Forelimb muscle (tissue), 1 donor: Measurements from ENCODE around the gene MUC22. TPM values are rescaled to one million over a fixed set of nuclear protein-coding genes. Genes with fewer than 3 reads are reported as not detected.
"Not testable (repeated sequence)": the region's sequence is repeated elsewhere in the genome, so short reads cannot be mapped to it uniquely, and the experiment has no call there.

Experiments
- DNase-seq: peaks from one replicate; pipeline ENCODE4 v3.0.0-alpha.2; 2013; ENCODE audit warnings: low read depth
- polyA plus RNA-seq: library from polyadenylated mRNA; unstranded; fragments of 120-200 nt; gene quantifications from one replicate; pipeline ENCODE4 v1.2.1, GENCODE V29; 2013; ENCODE audit not compliant: insufficient read length

MUC22 gene
- not detected for polyA plus RNA-seq

DNA sequence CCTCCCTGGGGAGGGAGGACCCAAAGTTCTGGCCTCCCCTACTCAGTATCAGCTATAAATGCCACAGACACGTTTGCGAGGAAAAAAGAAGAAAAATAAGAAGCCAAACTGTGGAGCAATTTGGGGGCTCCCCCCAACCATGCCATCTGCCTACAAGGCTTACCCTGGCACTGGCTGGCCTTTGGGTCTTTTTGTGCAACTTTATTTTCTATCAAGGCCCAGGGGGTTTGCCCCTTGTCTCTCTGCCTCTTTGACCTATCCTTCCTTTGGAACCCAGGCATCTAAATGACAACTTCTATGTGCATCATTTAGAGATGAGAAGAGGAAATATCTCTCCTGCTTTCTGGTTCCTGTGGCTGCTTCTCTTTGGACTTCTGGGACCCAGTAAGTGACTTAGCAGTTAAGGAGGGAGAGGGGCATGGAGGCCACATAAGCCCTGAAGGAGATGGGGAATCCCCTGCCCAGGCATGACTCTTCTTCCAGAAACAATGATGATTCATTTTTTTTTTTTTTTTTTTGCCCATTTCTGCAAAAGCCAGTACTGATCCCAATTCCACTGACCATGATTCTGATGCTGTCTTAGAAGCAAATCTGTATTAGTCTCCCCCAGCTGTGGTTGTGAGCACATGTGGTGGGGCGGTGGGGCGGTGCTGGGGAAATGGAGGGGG lies at the start of gene MUC22:
MUC22 (plus strand) TSS at position 82 of the 668 bp plus-strand sequence; CDS start at position 315, 233 bp downstream.
- no peak for DNase-seq

- DNase-seq = no peak
Measured at GRCh38 chr6:30960907-30961673, 49.2 kb upstream of the MUC22 start.

GRCh38 chr6:30962716-30963115 lies 47.6 kb upstream of the MUC22 start:
- no peak for DNase-seq

DNA sequence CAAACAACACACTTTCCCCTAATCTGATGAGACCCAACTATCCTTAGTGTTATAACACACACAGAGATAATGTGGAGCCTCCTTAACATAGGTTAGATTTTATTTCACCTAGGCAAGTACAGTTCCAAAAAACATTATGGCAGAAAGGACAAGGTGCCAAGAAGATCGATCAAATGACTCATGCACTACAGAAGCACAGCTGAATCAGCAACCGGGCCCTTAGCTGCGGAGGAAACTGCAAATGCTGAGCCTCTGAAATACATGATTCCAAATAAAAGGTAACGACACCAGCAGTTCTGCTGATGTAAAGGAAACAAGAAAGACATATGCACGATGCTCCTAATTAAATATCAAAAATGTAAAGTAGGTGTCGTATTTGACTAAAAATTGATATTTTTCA lies 46.6 kb upstream of the MUC22 start:
- no peak for DNase-seq

GRCh38 chr6:30964075-30964474 lies 46.2 kb upstream of the MUC22 start:
- no peak for DNase-seq

GRCh38 chr6:30965140-30965601 lies 45.1 kb upstream of the MUC22 start:
- DNase-seq = no peak

GRCh38 chr6:30966154-30966553 lies 44.1 kb upstream of the MUC22 start:
- DNase-seq = no peak

DNA sequence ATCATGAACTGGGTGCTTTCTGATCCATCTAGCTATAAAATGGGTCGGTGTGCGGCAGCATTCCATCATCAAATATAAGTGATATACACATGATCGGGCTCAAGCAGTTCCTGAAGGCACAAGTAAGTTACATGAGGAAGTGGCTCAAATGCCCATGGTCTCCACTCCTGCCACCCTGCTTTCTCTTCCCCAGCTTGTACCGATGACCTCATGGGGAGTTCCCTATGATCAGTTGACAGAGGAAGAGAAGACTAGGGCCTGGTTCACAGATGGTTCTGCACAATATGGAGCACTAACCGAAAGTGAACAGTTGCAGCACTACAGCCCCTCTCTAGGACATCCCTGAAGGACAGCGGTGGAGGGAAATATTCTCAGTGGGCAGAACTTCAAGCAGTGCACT lies 41.1 kb upstream of the MUC22 start:
- DNase-seq = not testable (repeated sequence)

DNA sequence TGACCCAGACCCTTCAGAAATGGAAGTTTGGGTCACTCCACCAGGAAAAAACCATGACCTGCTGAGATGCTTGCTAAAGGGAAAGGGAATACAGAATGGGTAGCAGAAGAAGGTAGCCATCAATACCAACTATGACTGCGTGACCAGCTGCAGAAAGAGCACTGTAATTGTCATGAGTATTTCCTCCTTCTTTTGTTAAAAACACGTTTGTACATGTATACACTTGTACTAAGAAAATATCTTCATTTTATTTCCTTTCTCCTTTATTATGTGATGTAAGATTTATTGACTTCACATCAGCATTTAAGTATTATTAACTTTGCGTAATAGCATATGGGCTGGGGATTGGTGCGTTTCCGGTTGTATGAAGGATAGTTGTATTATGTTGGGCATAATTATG lies 39.3 kb upstream of the MUC22 start:
- no peak for DNase-seq

- DNase-seq = no peak
Measured at GRCh38 chr6:30972816-30973215, 37.5 kb upstream of the MUC22 start.

- no peak for DNase-seq
Measured at GRCh38 chr6:30974490-30975252, 35.6 kb upstream of the MUC22 start.

GRCh38 chr6:30979141-30979540 lies 31.1 kb upstream of the MUC22 start:
- no peak for DNase-seq

DNA sequence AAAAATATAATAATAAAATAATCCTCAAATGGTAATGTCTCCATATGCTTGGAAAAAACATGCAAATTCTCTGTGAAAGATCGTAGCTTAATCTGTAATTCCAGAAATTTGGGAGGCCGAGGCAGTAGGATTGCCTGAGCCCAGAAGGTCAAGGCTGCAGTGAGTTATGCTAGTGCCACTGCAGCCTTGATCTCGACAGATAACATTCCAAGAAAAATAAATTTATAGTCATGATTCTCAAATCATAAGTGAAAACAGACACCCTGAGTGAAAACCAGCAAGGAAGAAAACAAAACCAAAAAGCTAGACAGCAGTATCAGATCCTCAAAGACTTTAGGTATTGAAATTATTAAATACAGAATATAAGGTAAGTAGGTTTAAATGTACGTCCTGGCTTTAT lies 30.6 kb upstream of the MUC22 start:
- no peak for DNase-seq

- no peak for DNase-seq
Measured at GRCh38 chr6:30981942-30982772, 28.1 kb upstream of the MUC22 start.

GRCh38 chr6:30983439-30983838 lies 26.8 kb upstream of the MUC22 start, which contains the start of gene MUC21:
Gene MUC21, plus strand, starts transcription at chr6:30983718. Its CDS starts 241 bp downstream, at chr6:30983959.
- no peak for DNase-seq

GRCh38 chr6:30985490-30985889 lies 24.8 kb upstream of the MUC22 start:
- DNase-seq = no peak

- no peak for DNase-seq
Measured at GRCh38 chr6:30987304-30987703, 23.0 kb upstream of the MUC22 start.

DNA sequence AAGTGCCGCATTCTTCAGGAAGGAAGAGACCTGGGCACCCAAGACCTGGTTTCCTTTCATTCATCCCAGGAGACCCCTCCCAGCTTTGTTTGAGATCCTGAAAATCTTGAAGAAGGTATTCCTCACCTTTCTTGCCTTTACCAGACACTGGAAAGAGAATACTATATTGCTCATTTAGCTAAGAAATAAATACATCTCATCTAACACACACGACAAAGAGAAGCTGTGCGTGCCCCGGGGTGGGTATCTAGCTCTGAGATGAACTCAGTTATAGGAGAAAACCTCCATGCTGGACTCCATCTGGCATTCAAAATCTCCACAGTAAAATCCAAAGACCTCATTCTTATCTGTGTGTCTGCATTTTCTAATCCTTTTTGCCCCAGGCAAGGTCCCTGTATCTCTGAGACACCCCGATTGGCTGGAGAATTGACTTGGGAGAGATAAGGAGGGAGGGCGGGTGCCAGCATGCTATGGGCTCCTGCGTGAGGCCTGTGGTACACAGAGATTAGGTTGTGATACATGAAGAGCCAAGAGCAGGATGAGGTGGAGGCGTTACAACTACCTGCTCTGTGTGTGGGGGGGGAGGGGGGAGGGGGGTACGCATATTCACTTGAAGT lies 22.0 kb upstream of the MUC22 start:
- DNase-seq = no peak

DNA sequence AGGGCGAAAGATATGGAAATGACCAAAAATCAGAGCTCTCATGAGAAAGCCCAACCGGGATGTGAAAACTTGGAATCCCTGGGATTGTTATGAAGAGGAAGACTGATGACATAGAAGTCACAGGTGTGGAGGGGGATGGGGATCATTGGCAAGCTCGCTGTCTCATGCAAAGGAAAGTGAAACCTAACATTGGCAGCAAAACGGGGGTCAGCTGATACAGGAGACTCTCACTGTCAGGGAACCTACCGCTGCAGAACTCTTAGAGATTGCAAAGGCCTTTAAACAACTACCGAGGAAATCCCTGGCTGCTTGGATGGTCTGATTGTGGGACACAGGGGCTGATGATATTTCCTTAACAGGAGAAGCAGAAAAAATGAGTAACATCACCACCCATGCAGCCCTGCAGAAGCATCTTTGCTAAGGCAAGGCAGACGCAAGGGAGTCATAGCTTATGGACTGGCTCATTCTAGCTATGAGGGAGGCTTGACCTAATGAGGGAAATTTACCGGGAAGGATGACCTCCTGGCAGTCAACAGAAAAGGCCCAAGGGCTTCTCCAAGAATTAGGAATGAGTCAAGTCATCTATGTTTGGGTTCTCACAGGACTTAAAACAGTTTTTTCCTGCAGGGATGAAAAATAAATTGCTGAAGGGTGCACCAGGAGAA lies 19.7 kb upstream of the MUC22 start:
- DNase-seq = no peak

GRCh38 chr6:30991891-30992290 lies 18.4 kb upstream of the MUC22 start:
- DNase-seq = no peak
